GM23338 (cell line): ENCODE results near the gene HTR1A. TPM values are rescaled to one million over a fixed set of nuclear protein-coding genes. Genes with fewer than 3 reads are reported as not detected.

Source experiments
- ATAC-seq: fragments of 200-7000 bp; cut with Tn5 transposase; 3 replicates; pipeline ENCODE4 v1.9.1; 2020
- DNase-seq: peaks from one replicate; pipeline ENCODE4 v3.0.0-alpha.2; 2015; ENCODE audit warnings: low spot score
- H2AFZ ChIP-seq: fragments of 200-600 bp; sonication (generic); 2 replicates; pipeline ENCODE4 v1.8.0; 2016; ENCODE audit warnings: antibody characterized with exemption, mild to moderate bottlenecking, moderate library complexity
- H3F3A ChIP-seq: fragments of 200-600 bp; sonication (generic); replicated peaks from 2 replicates; pipeline ENCODE4 v1.8.0; 2017; ENCODE audit warnings: antibody characterized with exemption, mixed run types, low read depth
- H3K27ac ChIP-seq: fragments of 200-600 bp; sonication (generic); 2 replicates; pipeline ENCODE4 v1.6.1; 2016; ENCODE audit warnings: low read depth
- H3K27me3 ChIP-seq: fragments of 200-600 bp; sonication (generic); 2 replicates; pipeline ENCODE4 v1.8.0; 2016; ENCODE audit warnings: mild to moderate bottlenecking, mixed run types, moderate library complexity; ENCODE audit not compliant: insufficient read depth
- H3K36me3 ChIP-seq: fragments of 200-600 bp; sonication (generic); 2 replicates; pipeline ENCODE4 v1.8.0; 2016; ENCODE audit warnings: mild to moderate bottlenecking; ENCODE audit not compliant: insufficient read depth
- H3K4me1 ChIP-seq: fragments of 200-600 bp; sonication (generic); 2 replicates; pipeline ENCODE4 v1.8.0; 2016; ENCODE audit warnings: mild to moderate bottlenecking, moderate library complexity; ENCODE audit not compliant: insufficient read depth
- H3K4me2 ChIP-seq: fragments of 200-600 bp; sonication (generic); 2 replicates; pipeline ENCODE4 v1.7.1; 2017; ENCODE audit warnings: mixed run types
- H3K4me3 ChIP-seq: fragments of 200-600 bp; sonication (generic); 2 replicates; pipeline ENCODE4 v1.6.1; 2016; ENCODE audit warnings: mixed run types
- H3K79me2 ChIP-seq: fragments of 200-600 bp; sonication (generic); replicated peaks from 2 replicates; pipeline ENCODE4 v1.8.0; 2017; ENCODE audit warnings: mild to moderate bottlenecking; ENCODE audit not compliant: insufficient read depth
- H3K9me2 ChIP-seq: fragments of 200-600 bp; sonication (generic); 2 replicates; pipeline ENCODE4 v1.8.0; 2017; ENCODE audit not compliant: insufficient read depth
- H4K20me1 ChIP-seq: fragments of 200-600 bp; sonication (generic); replicated peaks from 2 replicates; pipeline ENCODE4 v1.8.0; 2017; ENCODE audit warnings: mild to moderate bottlenecking; ENCODE audit not compliant: insufficient read depth
- H3K27ac Mint-ChIP-seq: 2 replicates; pipeline ENCODE4 v1.8.0; 2020; ENCODE audit warnings: inconsistent platforms, mild to moderate bottlenecking, moderate library complexity, mixed read lengths
- H3K27me3 Mint-ChIP-seq: 3 replicates; pipeline ENCODE4 v1.8.0; 2022; ENCODE audit warnings: low read depth, mild to moderate bottlenecking, moderate library complexity, mixed read lengths, inconsistent platforms; ENCODE audit not compliant: insufficient read depth, poor library complexity
- H3K36me3 Mint-ChIP-seq: 3 replicates; pipeline ENCODE4 v1.8.0; 2021; ENCODE audit warnings: low read depth, mild to moderate bottlenecking, inconsistent platforms, moderate library complexity, mixed read lengths
- H3K4me1 Mint-ChIP-seq: 3 replicates; pipeline ENCODE4 v1.8.0; 2020; ENCODE audit warnings: mild to moderate bottlenecking, inconsistent platforms, mixed read lengths
- H3K4me3 Mint-ChIP-seq: 3 replicates; pipeline ENCODE4 v1.8.0; 2021; ENCODE audit warnings: moderate library complexity, mild to moderate bottlenecking, inconsistent platforms, mixed read lengths
- H3K9me3 Mint-ChIP-seq: 3 replicates; pipeline ENCODE4 v1.8.0; 2020; ENCODE audit warnings: moderate library complexity, mild to moderate bottlenecking, inconsistent platforms, mixed read lengths
- CREB1 ChIP-seq: fragments of 250-450 bp; sonication (Bioruptor Pico); IDR thresholded peaks from 2 replicates; pipeline ENCODE4 v1.5.0; 2020; ENCODE audit warnings: low read depth, mild to moderate bottlenecking, moderate library complexity
- EZH2 ChIP-seq: fragments of 200-600 bp; sonication (generic); IDR thresholded peaks from one replicate; pipeline ENCODE4 v1.8.0; 2017; ENCODE audit warnings: antibody characterized with exemption, mild to moderate bottlenecking, low read depth; ENCODE audit not compliant: unreplicated experiment
- EZH2phosphoT487 ChIP-seq: fragments of 200-600 bp; sonication (generic); IDR thresholded peaks from one replicate; pipeline ENCODE4 v1.8.1; 2018; ENCODE audit warnings: antibody characterized with exemption; ENCODE audit not compliant: unreplicated experiment
- JUNB ChIP-seq: IDR thresholded peaks from one replicate; pipeline ENCODE4 v1.6.1; 2016; ENCODE audit warnings: antibody characterized with exemption; ENCODE audit not compliant: unreplicated experiment
- NANOG ChIP-seq: IDR thresholded peaks from 2 replicates; pipeline ENCODE4 v1.6.1; 2016; ENCODE audit warnings: antibody characterized with exemption, borderline replicate concordance
- POLR2AphosphoS5 ChIP-seq: IDR thresholded peaks from 2 replicates; pipeline ENCODE4 v1.6.1; 2016; ENCODE audit warnings: antibody characterized with exemption, low read depth
- STAT1 ChIP-seq: IDR thresholded peaks from one replicate; pipeline ENCODE4 v1.6.1; 2016; ENCODE audit warnings: antibody characterized with exemption; ENCODE audit not compliant: unreplicated experiment
- ZNF114 ChIP-seq: fragments of 250-450 bp; sonication (Bioruptor Pico); IDR thresholded peaks from 2 replicates; pipeline ENCODE4 v1.5.0; 2020; ENCODE audit warnings: mild to moderate bottlenecking, moderate library complexity
- ZNF331 ChIP-seq: fragments of 250-450 bp; sonication (Bioruptor Pico); IDR thresholded peaks from 2 replicates; pipeline ENCODE4 v1.5.0; 2020; ENCODE audit warnings: low read depth, mild to moderate bottlenecking, moderate library complexity
- polyA plus RNA-seq: library from polyadenylated mRNA; unstranded; fragments of >200 nt; fragmentation: Nextera tagmentation; extraction: Ambion mirVana; gene quantifications from 2 replicates; pipeline ENCODE4 v1.2.1, GENCODE V29; 2016
- total RNA-seq: library from RNA; depleted of rRNA; stranded (reverse); fragments of >200 nt; shearing (Covaris generic); gene quantifications from 2 replicates; pipeline ENCODE4 v1.2.3, GENCODE V29; 2014
- TF ChIP-seq, protein P1 (sequence below): IDR thresholded peaks from 2 replicates; pipeline ENCODE4 v1.6.1; 2016; ENCODE audit warnings: antibody characterized with exemption
- TF ChIP-seq, protein P2 (sequence below), 2 experiments: fragments of 200-600 bp in 1 of 2; sonication (generic) in 1 of 2; conservative IDR thresholded peaks; 2 replicates each; pipeline versions ENCODE4 v1.5.1 to v1.6.1; 2016 to 2017; ENCODE audit warnings: antibody characterized with exemption in 2 of 2, low read depth in 2 of 2, mild to moderate bottlenecking in 2 of 2, moderate library complexity in 1 of 2
- TF ChIP-seq, protein P3 (sequence below): IDR thresholded peaks from one replicate; pipeline ENCODE4 v1.6.1; 2018; ENCODE audit warnings: antibody characterized with exemption; ENCODE audit not compliant: unreplicated experiment
- TF ChIP-seq, protein P4 (sequence below): fragments of 250-450 bp; sonication (Bioruptor Pico); IDR thresholded peaks from 2 replicates; pipeline ENCODE4 v1.5.0; 2020; ENCODE audit warnings: mild to moderate bottlenecking, moderate library complexity

HTR1A gene
- total and polyA plus RNA-seq, 2 experiments from 2014 or later = 1.1 to 2.3 TPM

DNA sequence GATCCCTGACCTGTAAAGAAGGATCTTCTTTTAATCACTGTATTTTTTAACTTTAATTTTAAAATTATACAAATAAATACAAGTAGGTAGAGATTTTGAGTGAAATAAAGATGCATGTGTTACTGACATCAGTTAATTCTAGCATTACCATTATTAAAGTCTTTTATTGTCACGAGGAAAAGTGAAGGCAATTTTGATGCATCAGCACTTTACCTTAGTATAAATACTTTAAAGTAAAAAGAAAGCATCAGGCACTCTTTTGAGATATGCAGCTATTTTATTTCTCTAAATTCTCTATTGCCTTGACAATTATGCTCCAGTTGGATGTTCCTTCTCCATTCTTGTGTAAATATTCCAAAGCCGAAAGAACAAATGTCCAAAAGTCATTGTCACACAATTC lies 4.6 kb downstream of the HTR1A start:
- peaks cover 28% of the 10 kb centered on the region for H3K27me3 Mint-ChIP-seq

More for the DNA sequence above, 4.6 kb downstream of the HTR1A start:
- Mint-ChIP-seq H3K4me3 (no peak overlapping the region), H3K4me1 (peaks cover 42% of the 10 kb centered on the region), H3K36me3 (peaks cover 18% of the 10 kb centered on the region), H3K9me3 (peaks cover 15% of the 10 kb centered on the region), H3K27ac (no peak overlapping the region)
- H3K27ac ChIP-seq = no peak overlapping the region
- no peaks in the 10 kb centered on the region for H3K36me3 ChIP-seq
- no peaks in the 10 kb centered on the region for H3K9me2 ChIP-seq
- peaks cover 39% of the 10 kb centered on the region for H3K27me3 ChIP-seq
- peaks cover 11% of the 10 kb centered on the region; the same call in 1 of the 2 replicates for H3F3A ChIP-seq
- peaks cover 24% of the 10 kb centered on the region for H3K4me1 ChIP-seq
- H3K79me2 ChIP-seq = no peaks in the 10 kb centered on the region
- no peak for TF ChIP-seq EZH2phosphoT487
- TF ChIP-seq, protein P1, sequence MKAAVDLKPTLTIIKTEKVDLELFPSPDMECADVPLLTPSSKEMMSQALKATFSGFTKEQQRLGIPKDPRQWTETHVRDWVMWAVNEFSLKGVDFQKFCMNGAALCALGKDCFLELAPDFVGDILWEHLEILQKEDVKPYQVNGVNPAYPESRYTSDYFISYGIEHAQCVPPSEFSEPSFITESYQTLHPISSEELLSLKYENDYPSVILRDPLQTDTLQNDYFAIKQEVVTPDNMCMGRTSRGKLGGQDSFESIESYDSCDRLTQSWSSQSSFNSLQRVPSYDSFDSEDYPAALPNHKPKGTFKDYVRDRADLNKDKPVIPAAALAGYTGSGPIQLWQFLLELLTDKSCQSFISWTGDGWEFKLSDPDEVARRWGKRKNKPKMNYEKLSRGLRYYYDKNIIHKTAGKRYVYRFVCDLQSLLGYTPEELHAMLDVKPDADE = no peak
- TF ChIP-seq, protein P2, sequence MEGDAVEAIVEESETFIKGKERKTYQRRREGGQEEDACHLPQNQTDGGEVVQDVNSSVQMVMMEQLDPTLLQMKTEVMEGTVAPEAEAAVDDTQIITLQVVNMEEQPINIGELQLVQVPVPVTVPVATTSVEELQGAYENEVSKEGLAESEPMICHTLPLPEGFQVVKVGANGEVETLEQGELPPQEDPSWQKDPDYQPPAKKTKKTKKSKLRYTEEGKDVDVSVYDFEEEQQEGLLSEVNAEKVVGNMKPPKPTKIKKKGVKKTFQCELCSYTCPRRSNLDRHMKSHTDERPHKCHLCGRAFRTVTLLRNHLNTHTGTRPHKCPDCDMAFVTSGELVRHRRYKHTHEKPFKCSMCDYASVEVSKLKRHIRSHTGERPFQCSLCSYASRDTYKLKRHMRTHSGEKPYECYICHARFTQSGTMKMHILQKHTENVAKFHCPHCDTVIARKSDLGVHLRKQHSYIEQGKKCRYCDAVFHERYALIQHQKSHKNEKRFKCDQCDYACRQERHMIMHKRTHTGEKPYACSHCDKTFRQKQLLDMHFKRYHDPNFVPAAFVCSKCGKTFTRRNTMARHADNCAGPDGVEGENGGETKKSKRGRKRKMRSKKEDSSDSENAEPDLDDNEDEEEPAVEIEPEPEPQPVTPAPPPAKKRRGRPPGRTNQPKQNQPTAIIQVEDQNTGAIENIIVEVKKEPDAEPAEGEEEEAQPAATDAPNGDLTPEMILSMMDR (conservative IDR thresholded peaks at IDR 0.05; ENCODE audit: low read depth in 2 of 2) = no peak
- TF ChIP-seq POLR2AphosphoS5 = no peak
- TF ChIP-seq CREB1 = no peak
- TF ChIP-seq, protein P3, sequence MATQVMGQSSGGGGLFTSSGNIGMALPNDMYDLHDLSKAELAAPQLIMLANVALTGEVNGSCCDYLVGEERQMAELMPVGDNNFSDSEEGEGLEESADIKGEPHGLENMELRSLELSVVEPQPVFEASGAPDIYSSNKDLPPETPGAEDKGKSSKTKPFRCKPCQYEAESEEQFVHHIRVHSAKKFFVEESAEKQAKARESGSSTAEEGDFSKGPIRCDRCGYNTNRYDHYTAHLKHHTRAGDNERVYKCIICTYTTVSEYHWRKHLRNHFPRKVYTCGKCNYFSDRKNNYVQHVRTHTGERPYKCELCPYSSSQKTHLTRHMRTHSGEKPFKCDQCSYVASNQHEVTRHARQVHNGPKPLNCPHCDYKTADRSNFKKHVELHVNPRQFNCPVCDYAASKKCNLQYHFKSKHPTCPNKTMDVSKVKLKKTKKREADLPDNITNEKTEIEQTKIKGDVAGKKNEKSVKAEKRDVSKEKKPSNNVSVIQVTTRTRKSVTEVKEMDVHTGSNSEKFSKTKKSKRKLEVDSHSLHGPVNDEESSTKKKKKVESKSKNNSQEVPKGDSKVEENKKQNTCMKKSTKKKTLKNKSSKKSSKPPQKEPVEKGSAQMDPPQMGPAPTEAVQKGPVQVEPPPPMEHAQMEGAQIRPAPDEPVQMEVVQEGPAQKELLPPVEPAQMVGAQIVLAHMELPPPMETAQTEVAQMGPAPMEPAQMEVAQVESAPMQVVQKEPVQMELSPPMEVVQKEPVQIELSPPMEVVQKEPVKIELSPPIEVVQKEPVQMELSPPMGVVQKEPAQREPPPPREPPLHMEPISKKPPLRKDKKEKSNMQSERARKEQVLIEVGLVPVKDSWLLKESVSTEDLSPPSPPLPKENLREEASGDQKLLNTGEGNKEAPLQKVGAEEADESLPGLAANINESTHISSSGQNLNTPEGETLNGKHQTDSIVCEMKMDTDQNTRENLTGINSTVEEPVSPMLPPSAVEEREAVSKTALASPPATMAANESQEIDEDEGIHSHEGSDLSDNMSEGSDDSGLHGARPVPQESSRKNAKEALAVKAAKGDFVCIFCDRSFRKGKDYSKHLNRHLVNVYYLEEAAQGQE = no peak
- no peak for TF ChIP-seq JUNB
- no peak for TF ChIP-seq NANOG
- TF ChIP-seq EZH2 = no peak
- TF ChIP-seq ZNF331 = no peak
- no peak for TF ChIP-seq STAT1
- TF ChIP-seq ZNF114 (CRISPR knock-in tag) = no peak
- TF ChIP-seq, protein P4, sequence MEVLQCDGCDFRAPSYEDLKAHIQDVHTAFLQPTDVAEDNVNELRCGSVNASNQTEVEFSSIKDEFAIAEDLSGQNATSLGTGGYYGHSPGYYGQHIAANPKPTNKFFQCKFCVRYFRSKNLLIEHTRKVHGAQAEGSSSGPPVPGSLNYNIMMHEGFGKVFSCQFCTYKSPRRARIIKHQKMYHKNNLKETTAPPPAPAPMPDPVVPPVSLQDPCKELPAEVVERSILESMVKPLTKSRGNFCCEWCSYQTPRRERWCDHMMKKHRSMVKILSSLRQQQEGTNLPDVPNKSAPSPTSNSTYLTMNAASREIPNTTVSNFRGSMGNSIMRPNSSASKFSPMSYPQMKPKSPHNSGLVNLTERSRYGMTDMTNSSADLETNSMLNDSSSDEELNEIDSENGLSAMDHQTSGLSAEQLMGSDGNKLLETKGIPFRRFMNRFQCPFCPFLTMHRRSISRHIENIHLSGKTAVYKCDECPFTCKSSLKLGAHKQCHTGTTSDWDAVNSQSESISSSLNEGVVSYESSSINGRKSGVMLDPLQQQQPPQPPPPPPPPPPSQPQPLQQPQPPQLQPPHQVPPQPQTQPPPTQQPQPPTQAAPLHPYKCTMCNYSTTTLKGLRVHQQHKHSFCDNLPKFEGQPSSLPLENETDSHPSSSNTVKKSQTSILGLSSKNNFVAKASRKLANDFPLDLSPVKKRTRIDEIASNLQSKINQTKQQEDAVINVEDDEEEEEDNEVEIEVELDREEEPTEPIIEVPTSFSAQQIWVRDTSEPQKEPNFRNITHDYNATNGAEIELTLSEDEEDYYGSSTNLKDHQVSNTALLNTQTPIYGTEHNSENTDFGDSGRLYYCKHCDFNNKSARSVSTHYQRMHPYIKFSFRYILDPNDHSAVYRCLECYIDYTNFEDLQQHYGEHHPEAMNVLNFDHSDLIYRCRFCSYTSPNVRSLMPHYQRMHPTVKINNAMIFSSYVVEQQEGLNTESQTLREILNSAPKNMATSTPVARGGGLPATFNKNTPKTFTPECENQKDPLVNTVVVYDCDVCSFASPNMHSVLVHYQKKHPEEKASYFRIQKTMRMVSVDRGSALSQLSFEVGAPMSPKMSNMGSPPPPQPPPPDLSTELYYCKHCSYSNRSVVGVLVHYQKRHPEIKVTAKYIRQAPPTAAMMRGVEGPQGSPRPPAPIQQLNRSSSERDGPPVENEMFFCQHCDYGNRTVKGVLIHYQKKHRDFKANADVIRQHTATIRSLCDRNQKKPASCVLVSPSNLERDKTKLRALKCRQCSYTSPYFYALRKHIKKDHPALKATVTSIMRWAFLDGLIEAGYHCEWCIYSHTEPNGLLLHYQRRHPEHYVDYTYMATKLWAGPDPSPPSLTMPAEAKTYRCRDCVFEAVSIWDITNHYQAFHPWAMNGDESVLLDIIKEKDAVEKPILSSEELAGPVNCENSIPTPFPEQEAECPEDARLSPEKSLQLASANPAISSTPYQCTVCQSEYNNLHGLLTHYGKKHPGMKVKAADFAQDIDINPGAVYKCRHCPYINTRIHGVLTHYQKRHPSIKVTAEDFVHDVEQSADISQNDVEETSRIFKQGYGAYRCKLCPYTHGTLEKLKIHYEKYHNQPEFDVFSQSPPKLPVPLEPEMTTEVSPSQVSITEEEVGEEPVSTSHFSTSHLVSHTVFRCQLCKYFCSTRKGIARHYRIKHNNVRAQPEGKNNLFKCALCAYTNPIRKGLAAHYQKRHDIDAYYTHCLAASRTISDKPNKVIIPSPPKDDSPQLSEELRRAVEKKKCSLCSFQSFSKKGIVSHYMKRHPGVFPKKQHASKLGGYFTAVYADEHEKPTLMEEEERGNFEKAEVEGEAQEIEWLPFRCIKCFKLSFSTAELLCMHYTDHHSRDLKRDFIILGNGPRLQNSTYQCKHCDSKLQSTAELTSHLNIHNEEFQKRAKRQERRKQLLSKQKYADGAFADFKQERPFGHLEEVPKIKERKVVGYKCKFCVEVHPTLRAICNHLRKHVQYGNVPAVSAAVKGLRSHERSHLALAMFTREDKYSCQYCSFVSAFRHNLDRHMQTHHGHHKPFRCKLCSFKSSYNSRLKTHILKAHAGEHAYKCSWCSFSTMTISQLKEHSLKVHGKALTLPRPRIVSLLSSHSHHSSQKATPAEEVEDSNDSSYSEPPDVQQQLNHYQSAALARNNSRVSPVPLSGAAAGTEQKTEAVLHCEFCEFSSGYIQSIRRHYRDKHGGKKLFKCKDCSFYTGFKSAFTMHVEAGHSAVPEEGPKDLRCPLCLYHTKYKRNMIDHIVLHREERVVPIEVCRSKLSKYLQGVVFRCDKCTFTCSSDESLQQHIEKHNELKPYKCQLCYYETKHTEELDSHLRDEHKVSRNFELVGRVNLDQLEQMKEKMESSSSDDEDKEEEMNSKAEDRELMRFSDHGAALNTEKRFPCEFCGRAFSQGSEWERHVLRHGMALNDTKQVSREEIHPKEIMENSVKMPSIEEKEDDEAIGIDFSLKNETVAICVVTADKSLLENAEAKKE = no peak
- H3K4me2 ChIP-seq = peak overlapping the region; percentile 88
- no peak for ATAC-seq
- no peak overlapping the region for H2AFZ ChIP-seq
- no peak for DNase-seq
- H3K4me3 ChIP-seq = no peak overlapping the region
- H4K20me1 ChIP-seq = no peaks in the 10 kb centered on the region
